K562 (cell line): Measurements from ENCODE around the gene GRXCR2. TPM values are rescaled to one million over a fixed set of nuclear protein-coding genes. Genes with fewer than 3 reads are reported as not detected.

ENCODE experiments used
- CBFA2T2 ChIP-seq: fragments of 450-650 bp; conservative IDR thresholded peaks from 2 replicates; pipeline ENCODE4 v1.6.1; 2017; ENCODE audit warnings: mild to moderate bottlenecking
- CHAMP1 ChIP-seq: fragments of 450-650 bp; IDR thresholded peaks from 2 replicates; pipeline ENCODE4 v1.6.1; 2016; ENCODE audit warnings: mild to moderate bottlenecking
- CHD7 ChIP-seq: fragments of 200-600 bp; sonication (generic); IDR thresholded peaks from one replicate; pipeline ENCODE4 v1.6.1; 2012; ENCODE audit warnings: mild to moderate bottlenecking, low read depth, low read length, inconsistent platforms
- SNIP1 ChIP-seq: fragments of 450-650 bp; IDR thresholded peaks from 2 replicates; pipeline ENCODE4 v1.7.1; 2017; ENCODE audit warnings: low read depth, mild to moderate bottlenecking
- ZKSCAN3 ChIP-seq: fragments of 250-450 bp; sonication (Bioruptor Pico); IDR thresholded peaks from 2 replicates; pipeline ENCODE4 v1.4.0; 2020
- ZNF143 ChIP-seq: sonication (generic); formaldehyde crosslinking; IDR thresholded peaks from 2 replicates; pipeline ENCODE4 v1.9.0; 2022; ENCODE audit warnings: mild to moderate bottlenecking, missing genetic modification reagents
- polyA plus RNA-seq, 8 experiments: library from polyadenylated mRNA; depleted of rRNA in 4 of 8; stranded (reverse) in 5 of 8; unstranded in 3 of 8; fragments of >200 nt; fragmentation: Nextera tagmentation in 2 of 8; fragmentation: Illumina TruSeq in 1 of 8; extraction: Ambion mirVana in 2 of 8; extraction: Trizol in 1 of 8; gene quantifications; 2 replicates each; pipeline versions ENCODE4 v1.2.1 to v1.2.3, GENCODE V29; 2011 to 2014; ENCODE audit warnings: inconsistent platforms in 1 of 8, missing spikeins in 1 of 8
- total RNA-seq, 7 experiments: library from RNA; depleted of rRNA in 6 of 7; stranded (reverse); fragments of >200 nt in 6 of 7; fragmentation: Illumina TruSeq in 2 of 7; extraction: Trizol in 2 of 7; gene quantifications; 2 replicates each; pipeline versions ENCODE4 v1.2.1 to v1.2.3, GENCODE V29; 2011 to 2021; ENCODE audit warnings: low replicate concordance in 1 of 7
- TF ChIP-seq, protein P1 (sequence below), 3 experiments: IDR thresholded peaks in 2 of 3; conservative IDR thresholded peaks in 1 of 3; 2 replicates each; pipeline ENCODE4 v1.5.1; 2011 to 2012; ENCODE audit warnings: low read length in 3 of 3, mild to moderate bottlenecking in 3 of 3, control low read depth in 2 of 3, improper control_type of control experiment in 1 of 3, inconsistent platforms in 1 of 3, low read depth in 1 of 3, mixed read lengths in 1 of 3, moderate library complexity in 1 of 3; ENCODE audit not compliant: insufficient read depth in 2 of 3
- TF ChIP-seq, protein P2 (sequence below): fragments of 200-800 bp; sonication (Bioruptor generic); IDR thresholded peaks from 2 replicates; pipeline ENCODE4 v1.6.1; 2017; ENCODE audit warnings: missing genetic modification characterization, missing compliant biosample characterization
- TF ChIP-seq, protein P3 (sequence below): sonication (generic); IDR thresholded peaks from 2 replicates; pipeline ENCODE4 v1.6.1; 2016

The GRXCR2 gene
- total and polyA plus RNA-seq, 9 of the 15 experiments (the other 6 are each of a cell fraction or from before 2014, with no cell fraction given) = not detected

DNA sequence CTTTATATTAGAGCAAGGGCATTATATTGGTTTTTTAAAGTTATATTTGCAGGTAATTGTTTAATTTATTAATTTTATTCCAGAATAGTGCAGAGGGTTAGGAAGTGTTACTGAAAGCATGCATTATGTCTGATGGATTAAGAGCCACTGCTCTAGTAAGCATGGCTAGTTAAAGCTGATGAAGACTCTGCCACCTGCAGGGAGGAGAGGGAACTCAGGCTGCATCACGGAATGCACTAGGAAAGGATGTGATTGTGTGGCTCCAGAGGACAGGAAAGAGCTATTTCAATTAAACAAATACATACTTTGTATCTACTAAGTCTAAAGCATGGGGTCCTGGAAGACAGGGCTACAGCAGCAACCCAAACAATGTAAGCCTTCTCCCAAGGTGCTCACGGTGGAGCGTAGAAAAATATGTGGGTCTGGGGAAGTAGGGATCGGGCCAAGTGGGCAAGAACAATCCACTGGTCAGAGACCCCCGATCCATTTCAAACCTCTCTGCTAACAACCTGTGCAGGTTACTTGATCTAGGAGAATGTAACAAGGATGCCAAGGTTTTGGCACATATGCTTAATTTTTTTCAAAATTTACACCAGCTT is 15.3 kb upstream of the GRXCR2 start (continued):
- TF ChIP-seq, protein P1, sequence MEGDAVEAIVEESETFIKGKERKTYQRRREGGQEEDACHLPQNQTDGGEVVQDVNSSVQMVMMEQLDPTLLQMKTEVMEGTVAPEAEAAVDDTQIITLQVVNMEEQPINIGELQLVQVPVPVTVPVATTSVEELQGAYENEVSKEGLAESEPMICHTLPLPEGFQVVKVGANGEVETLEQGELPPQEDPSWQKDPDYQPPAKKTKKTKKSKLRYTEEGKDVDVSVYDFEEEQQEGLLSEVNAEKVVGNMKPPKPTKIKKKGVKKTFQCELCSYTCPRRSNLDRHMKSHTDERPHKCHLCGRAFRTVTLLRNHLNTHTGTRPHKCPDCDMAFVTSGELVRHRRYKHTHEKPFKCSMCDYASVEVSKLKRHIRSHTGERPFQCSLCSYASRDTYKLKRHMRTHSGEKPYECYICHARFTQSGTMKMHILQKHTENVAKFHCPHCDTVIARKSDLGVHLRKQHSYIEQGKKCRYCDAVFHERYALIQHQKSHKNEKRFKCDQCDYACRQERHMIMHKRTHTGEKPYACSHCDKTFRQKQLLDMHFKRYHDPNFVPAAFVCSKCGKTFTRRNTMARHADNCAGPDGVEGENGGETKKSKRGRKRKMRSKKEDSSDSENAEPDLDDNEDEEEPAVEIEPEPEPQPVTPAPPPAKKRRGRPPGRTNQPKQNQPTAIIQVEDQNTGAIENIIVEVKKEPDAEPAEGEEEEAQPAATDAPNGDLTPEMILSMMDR (IDR thresholded peaks at IDR 0.05 in 2 of 3, conservative IDR thresholded peaks at IDR 0.05 in 1 of 3; ENCODE audit: insufficient read depth in 2 of 3, low read depth in 1 of 3, low read length in 3 of 3) = peak; percentile 78 to 86 (median 78)
- TF ChIP-seq, protein P2, sequence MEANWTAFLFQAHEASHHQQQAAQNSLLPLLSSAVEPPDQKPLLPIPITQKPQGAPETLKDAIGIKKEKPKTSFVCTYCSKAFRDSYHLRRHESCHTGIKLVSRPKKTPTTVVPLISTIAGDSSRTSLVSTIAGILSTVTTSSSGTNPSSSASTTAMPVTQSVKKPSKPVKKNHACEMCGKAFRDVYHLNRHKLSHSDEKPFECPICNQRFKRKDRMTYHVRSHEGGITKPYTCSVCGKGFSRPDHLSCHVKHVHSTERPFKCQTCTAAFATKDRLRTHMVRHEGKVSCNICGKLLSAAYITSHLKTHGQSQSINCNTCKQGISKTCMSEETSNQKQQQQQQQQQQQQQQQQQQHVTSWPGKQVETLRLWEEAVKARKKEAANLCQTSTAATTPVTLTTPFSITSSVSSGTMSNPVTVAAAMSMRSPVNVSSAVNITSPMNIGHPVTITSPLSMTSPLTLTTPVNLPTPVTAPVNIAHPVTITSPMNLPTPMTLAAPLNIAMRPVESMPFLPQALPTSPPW (CRISPR knock-in tag) = no peak
- TF ChIP-seq CHD7 = no peak
- TF ChIP-seq CBFA2T2 = no peak
- no peak for TF ChIP-seq ZNF143 (CRISPR knock-in tag)
- no peak for TF ChIP-seq CHAMP1
- TF ChIP-seq, protein P3, sequence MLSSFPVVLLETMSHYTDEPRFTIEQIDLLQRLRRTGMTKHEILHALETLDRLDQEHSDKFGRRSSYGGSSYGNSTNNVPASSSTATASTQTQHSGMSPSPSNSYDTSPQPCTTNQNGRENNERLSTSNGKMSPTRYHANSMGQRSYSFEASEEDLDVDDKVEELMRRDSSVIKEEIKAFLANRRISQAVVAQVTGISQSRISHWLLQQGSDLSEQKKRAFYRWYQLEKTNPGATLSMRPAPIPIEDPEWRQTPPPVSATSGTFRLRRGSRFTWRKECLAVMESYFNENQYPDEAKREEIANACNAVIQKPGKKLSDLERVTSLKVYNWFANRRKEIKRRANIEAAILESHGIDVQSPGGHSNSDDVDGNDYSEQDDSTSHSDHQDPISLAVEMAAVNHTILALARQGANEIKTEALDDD = peak; percentile 92
- no peak for TF ChIP-seq ZKSCAN3 (CRISPR knock-in tag)
- no peak for TF ChIP-seq SNIP1
